ENCODE measurements around the gene RYR2.

RYR2 gene

DNA sequence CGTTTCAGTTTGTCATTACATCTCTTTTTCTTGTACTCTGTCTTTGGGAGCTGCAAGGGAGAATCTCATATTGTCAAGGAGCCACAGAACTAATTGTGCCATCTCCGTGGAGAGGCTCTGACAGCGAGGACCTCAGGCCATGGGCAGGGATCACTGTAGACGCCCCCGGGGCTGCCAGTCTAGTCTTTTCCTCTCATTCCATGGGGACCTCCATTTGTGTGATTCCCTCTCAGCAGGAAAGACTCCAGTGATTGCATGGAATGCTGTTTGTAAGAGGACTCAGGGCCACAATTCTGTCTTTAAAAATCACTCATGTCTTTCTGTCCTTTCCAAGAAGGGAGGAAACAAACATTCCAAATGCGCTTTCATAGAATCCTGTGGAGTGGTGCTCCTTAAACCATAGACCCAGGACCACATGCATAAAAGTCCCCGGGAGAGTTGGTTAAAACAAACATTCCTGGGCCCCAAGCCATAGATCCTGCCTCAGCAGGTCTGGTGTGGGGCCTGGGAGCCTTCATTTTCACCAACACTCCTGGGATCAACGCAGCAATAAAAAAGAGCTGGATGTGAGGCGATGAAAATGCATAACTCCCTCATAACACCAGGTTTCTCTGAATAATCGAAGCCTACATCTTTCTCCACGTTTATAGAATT lies 744.2 kb downstream of the RYR2 start:
- no peaks in the 10 kb centered on the region for H3K36me3 ChIP-seq (ENCODE audit: control insufficient read depth in 1 of 2, insufficient read depth in 2 of 2, low read length in 2 of 2)

DNA sequence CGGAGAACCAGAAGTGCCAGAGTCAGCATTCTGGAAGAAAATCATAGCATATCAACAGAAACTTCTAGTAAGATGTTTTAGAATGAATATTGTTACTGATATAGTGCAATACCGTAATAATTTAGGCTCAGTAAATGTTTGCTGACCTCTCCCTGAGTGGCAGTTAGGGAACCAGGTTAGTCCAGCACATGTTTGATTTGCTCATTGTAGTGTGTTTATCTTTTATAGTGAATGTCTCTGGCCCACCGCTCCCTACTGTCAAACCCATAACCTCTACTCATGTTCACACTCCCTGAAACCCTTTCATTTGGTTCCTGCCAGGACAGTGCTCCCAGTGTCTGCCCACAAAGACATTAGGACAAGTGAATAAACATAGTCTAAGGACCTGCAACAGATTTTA lies 746.1 kb downstream of the RYR2 start:
- Histone ChIP-seq H3K27ac (ENCODE audit: low read depth, low read length) (no peak overlapping the region), H3K9ac (ENCODE audit: low read depth in 1 of 2, low read length in 2 of 2) (no peak overlapping the region), H3K4me1 (ENCODE audit: control insufficient read depth in 1 of 2, insufficient read depth in 2 of 2, low read length in 2 of 2) (peaks cover 0 to 4% of the 10 kb centered on the region in 2 donors), H3K36me3 (ENCODE audit: control insufficient read depth in 1 of 2, insufficient read depth in 2 of 2, low read length in 2 of 2) (no peaks in the 10 kb centered on the region), H3K27me3 (ENCODE audit: control insufficient read depth in 1 of 2, insufficient read depth in 2 of 2, low read length in 2 of 2) (no peaks in the 10 kb centered on the region), H3K4me3 (ENCODE audit: low read depth in 1 of 2, low read length in 2 of 2) (no peak overlapping the region), H3K9me3 (ENCODE audit: control insufficient read depth in 1 of 2, low read length in 2 of 2) (no peaks in the 10 kb centered on the region)

More for the DNA sequence above, 744.2 kb downstream of the RYR2 start:
- Histone ChIP-seq H3K4me1 (ENCODE audit: control insufficient read depth in 1 of 2, insufficient read depth in 2 of 2, low read length in 2 of 2) (no peaks in the 10 kb centered on the region), H3K9ac (ENCODE audit: low read depth in 1 of 2, low read length in 2 of 2) (no peak overlapping the region), H3K27ac (ENCODE audit: low read depth, low read length) (no peak overlapping the region), H3K4me3 (ENCODE audit: low read depth in 1 of 2, low read length in 2 of 2) (no peak overlapping the region), H3K9me3 (ENCODE audit: control insufficient read depth in 1 of 2, low read length in 2 of 2) (no peaks in the 10 kb centered on the region), H3K27me3 (ENCODE audit: control insufficient read depth in 1 of 2, insufficient read depth in 2 of 2, low read length in 2 of 2) (no peaks in the 10 kb centered on the region)

DNA sequence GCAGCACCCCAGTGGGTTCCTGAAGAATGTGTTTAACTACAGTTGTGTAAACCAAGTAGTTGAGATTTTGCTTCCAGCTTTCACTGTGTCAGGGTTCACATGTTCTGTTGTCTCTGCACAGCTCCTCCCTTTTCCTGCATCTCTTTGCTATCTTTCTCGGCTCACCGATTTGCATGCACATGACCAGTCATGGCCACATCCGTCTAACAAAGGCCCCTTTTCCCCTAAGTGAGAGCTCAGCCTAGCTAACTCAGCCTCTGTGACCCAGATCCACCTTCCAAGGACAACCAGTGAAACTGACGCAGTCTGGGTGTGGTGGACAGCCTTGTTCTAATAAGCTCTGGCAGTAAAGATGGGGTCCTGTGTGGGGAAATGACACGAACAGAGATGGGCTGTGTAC lies 747.6 kb downstream of the RYR2 start:
- Histone ChIP-seq H3K27ac (ENCODE audit: low read depth, low read length) (no peak overlapping the region), H3K9ac (ENCODE audit: low read depth in 1 of 2, low read length in 2 of 2) (no peak overlapping the region), H3K36me3 (ENCODE audit: control insufficient read depth in 1 of 2, insufficient read depth in 2 of 2, low read length in 2 of 2) (no peaks in the 10 kb centered on the region), H3K4me3 (ENCODE audit: low read depth in 1 of 2, low read length in 2 of 2) (no peak overlapping the region), H3K27me3 (ENCODE audit: control insufficient read depth in 1 of 2, insufficient read depth in 2 of 2, low read length in 2 of 2) (no peaks in the 10 kb centered on the region), H3K9me3 (ENCODE audit: control insufficient read depth in 1 of 2, low read length in 2 of 2) (no peaks in the 10 kb centered on the region), H3K4me1 (ENCODE audit: control insufficient read depth in 1 of 2, insufficient read depth in 2 of 2, low read length in 2 of 2) (peaks cover 0 to 4% of the 10 kb centered on the region in 2 donors)

DNA sequence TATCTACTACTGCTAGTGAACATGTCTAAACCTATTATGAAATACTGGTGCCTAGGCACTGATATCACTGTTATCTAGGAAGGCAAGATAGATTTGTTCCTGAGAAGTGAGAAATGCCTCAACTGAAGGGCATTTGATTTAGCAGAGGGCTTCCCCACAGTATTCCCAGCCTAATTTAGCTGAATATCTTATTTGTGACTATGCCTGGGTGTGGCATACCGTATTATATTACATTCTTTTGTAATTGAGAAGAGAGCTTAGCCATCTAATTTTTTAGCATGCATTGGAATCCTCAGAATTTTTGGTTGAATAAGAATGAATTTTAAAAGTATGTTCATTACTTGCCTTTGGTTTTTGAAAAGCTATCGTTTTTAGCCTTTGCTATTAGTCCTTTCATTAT lies 749.6 kb downstream of the RYR2 start:
- Histone ChIP-seq H3K9me3 (ENCODE audit: control insufficient read depth in 1 of 2, low read length in 2 of 2) (no peaks in the 10 kb centered on the region), H3K4me3 (ENCODE audit: low read depth in 1 of 2, low read length in 2 of 2) (no peak overlapping the region), H3K27me3 (ENCODE audit: control insufficient read depth in 1 of 2, insufficient read depth in 2 of 2, low read length in 2 of 2) (no peaks in the 10 kb centered on the region), H3K9ac (ENCODE audit: low read depth in 1 of 2, low read length in 2 of 2) (no peak overlapping the region), H3K27ac (ENCODE audit: low read depth, low read length) (no peak overlapping the region), H3K36me3 (ENCODE audit: control insufficient read depth in 1 of 2, insufficient read depth in 2 of 2, low read length in 2 of 2) (no peaks in the 10 kb centered on the region), H3K4me1 (ENCODE audit: control insufficient read depth in 1 of 2, insufficient read depth in 2 of 2, low read length in 2 of 2) (peaks cover 0 to 4% of the 10 kb centered on the region in 2 donors)

DNA sequence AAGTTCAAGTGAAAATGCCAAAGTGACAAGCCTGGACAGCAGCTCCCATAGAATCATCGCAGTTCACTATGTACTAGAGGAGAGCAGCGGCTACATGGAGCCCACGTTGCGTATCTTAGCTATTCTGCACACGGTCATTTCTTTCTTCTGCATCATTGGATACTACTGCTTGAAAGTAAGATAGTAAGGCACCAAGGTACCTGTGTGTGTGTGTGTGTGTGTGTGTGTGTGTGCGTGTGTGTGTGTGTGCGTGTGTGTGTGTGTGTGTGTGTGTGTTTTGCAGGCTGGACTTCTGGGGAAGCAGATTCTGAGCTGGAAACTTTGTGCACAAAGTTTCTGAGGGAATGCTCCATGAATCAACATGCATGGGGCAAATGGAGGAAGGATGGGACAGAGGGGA lies 750.2 kb downstream of the RYR2 start:
- Histone ChIP-seq H3K27ac (ENCODE audit: low read depth, low read length) (no peak overlapping the region), H3K36me3 (ENCODE audit: control insufficient read depth in 1 of 2, insufficient read depth in 2 of 2, low read length in 2 of 2) (no peaks in the 10 kb centered on the region)

DNA sequence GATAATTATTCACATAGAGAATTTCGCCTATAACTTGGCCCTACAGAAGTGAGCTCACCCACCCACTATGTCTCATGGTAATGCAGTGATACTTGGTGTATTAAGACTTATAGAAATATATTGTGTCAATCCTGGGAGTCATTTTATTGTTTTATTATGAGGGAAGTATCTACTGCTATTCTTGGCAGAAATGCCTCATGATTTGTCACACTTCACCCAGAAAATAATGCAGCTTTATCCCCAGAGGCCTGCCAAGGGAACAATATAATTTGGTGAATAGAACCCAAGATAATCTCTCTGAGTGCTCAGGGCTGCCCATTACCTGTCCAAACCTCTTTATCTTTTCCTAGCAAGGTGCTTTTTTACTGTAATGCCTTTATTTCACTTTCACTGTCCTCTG lies 750.7 kb downstream of the RYR2 start:
- H3K36me3 ChIP-seq (ENCODE audit: control insufficient read depth in 1 of 2, insufficient read depth in 2 of 2, low read length in 2 of 2): no peaks in the 10 kb centered on the region
- no peak overlapping the region for H3K27ac ChIP-seq (ENCODE audit: low read depth, low read length)
- H3K9me3 ChIP-seq (ENCODE audit: control insufficient read depth in 1 of 2, low read length in 2 of 2): no peaks in the 10 kb centered on the region
- H3K4me3 ChIP-seq (ENCODE audit: low read depth in 1 of 2, low read length in 2 of 2): no peak overlapping the region
- peaks cover 0 to 4% of the 10 kb centered on the region in 2 donors for H3K4me1 ChIP-seq (ENCODE audit: control insufficient read depth in 1 of 2, insufficient read depth in 2 of 2, low read length in 2 of 2)
- no peak overlapping the region for H3K9ac ChIP-seq (ENCODE audit: low read depth in 1 of 2, low read length in 2 of 2)
- no peaks in the 10 kb centered on the region for H3K27me3 ChIP-seq (ENCODE audit: control insufficient read depth in 1 of 2, insufficient read depth in 2 of 2, low read length in 2 of 2)

More for the DNA sequence above, 750.2 kb downstream of the RYR2 start:
- no peaks in the 10 kb centered on the region for H3K27me3 ChIP-seq (ENCODE audit: control insufficient read depth in 1 of 2, insufficient read depth in 2 of 2, low read length in 2 of 2)
- H3K9ac ChIP-seq (ENCODE audit: low read depth in 1 of 2, low read length in 2 of 2): no peak overlapping the region
- peaks cover 0 to 4% of the 10 kb centered on the region in 2 donors for H3K4me1 ChIP-seq (ENCODE audit: control insufficient read depth in 1 of 2, insufficient read depth in 2 of 2, low read length in 2 of 2)
- H3K4me3 ChIP-seq (ENCODE audit: low read depth in 1 of 2, low read length in 2 of 2): no peak overlapping the region
- no peaks in the 10 kb centered on the region for H3K9me3 ChIP-seq (ENCODE audit: control insufficient read depth in 1 of 2, low read length in 2 of 2)

DNA sequence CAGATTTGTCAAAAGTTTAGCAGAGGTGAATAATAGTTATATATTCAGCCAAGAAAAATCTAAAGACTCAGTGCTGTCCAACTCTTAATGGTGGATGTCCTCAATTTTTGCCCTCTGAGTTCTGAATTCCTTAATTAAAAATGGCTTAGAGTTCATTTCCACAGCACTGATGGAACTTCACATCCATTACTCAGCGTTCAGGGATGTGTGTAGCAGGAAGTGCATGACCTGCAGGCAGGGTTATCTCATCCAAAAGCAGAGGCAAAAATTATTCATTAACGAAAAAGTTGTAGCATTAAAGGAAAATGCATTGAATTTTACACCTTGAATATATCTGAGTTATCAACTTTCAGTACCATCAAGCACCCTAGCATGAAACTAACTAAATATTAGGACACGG lies 752.1 kb downstream of the RYR2 start:
- Histone ChIP-seq H3K9me3 (ENCODE audit: control insufficient read depth in 1 of 2, low read length in 2 of 2) (no peaks in the 10 kb centered on the region), H3K9ac (ENCODE audit: low read depth in 1 of 2, low read length in 2 of 2) (no peak overlapping the region), H3K4me1 (ENCODE audit: control insufficient read depth in 1 of 2, insufficient read depth in 2 of 2, low read length in 2 of 2) (peaks cover 0 to 4% of the 10 kb centered on the region in 2 donors), H3K36me3 (ENCODE audit: control insufficient read depth in 1 of 2, insufficient read depth in 2 of 2, low read length in 2 of 2) (no peaks in the 10 kb centered on the region), H3K27ac (ENCODE audit: low read depth, low read length) (no peak overlapping the region), H3K4me3 (ENCODE audit: low read depth in 1 of 2, low read length in 2 of 2) (no peak overlapping the region), H3K27me3 (ENCODE audit: control insufficient read depth in 1 of 2, insufficient read depth in 2 of 2, low read length in 2 of 2) (no peaks in the 10 kb centered on the region)

DNA sequence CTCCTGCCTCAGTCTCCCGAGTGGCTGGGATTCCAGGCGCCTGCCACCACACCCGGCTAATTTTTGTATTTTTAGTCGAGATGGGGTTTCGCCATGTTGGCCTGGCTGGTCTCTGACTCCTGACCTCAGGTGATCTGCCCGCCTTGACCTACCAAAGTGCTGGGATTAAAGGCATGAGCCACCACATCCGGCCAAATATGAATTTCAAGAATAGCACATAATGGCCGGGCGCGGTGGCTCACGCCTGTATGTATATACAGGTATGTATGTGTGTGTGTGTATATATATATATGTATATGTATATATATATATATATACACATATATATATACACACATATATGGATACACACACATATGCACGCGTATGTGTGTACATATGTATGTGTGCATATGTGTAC lies 753.6 kb downstream of the RYR2 start:
- Histone ChIP-seq H3K36me3 (ENCODE audit: control insufficient read depth in 1 of 2, insufficient read depth in 2 of 2, low read length in 2 of 2) (no peaks in the 10 kb centered on the region), H3K4me1 (ENCODE audit: control insufficient read depth in 1 of 2, insufficient read depth in 2 of 2, low read length in 2 of 2) (peaks cover 0 to 4% of the 10 kb centered on the region in 2 donors), H3K27me3 (ENCODE audit: control insufficient read depth in 1 of 2, insufficient read depth in 2 of 2, low read length in 2 of 2) (no peaks in the 10 kb centered on the region), H3K9ac (ENCODE audit: low read depth in 1 of 2, low read length in 2 of 2) (no peak overlapping the region), H3K4me3 (ENCODE audit: low read depth in 1 of 2, low read length in 2 of 2) (no peak overlapping the region), H3K9me3 (ENCODE audit: control insufficient read depth in 1 of 2, low read length in 2 of 2) (no peaks in the 10 kb centered on the region), H3K27ac (ENCODE audit: low read depth, low read length) (no peak overlapping the region)

DNA sequence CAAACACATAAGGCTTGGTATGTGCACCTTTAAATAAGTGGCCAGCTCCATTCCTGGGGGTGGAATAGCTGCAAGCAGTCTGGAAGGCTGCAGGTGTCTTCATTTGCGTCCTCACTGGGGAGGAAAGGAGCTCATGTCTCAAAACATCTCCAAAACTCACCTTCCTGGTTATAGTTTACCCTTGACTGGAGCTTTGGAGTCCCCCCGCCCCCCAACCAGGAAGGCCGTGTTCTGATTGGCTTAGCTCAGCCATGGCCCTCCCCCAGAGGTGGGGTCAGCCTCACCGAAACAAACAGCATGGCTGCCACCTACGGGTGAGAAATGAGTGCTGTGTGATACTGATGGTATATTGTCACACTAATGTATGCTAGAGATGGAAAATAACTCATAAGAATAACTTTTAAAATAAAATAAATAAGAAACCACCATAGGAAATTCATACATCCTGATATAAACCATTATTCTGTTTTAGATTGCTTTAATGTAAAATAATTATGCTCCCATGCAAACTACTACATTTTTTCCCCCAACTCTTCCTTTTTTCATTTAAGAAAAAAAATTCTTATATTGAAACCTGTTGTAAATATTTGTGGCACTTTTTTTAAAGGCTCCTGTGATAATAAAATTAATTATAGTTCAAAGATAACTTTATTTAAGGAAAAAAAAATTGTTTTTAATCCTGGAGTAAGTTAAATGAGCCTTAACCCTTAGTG lies 757.9 kb downstream of the RYR2 start:
- no peaks in the 10 kb centered on the region for H3K4me1 ChIP-seq (ENCODE audit: control insufficient read depth in 1 of 2, insufficient read depth in 2 of 2, low read length in 2 of 2)
- H3K4me3 ChIP-seq (ENCODE audit: low read depth in 1 of 2, low read length in 2 of 2): peak overlapping the region in 1 of 2 donors; percentile 38
- H3K9ac ChIP-seq (ENCODE audit: low read depth in 1 of 2, low read length in 2 of 2): no peak overlapping the region
- H3K27ac ChIP-seq (ENCODE audit: low read depth, low read length): no peak overlapping the region
- H3K27me3 ChIP-seq (ENCODE audit: control insufficient read depth in 1 of 2, insufficient read depth in 2 of 2, low read length in 2 of 2): no peaks in the 10 kb centered on the region
- H3K36me3 ChIP-seq (ENCODE audit: control insufficient read depth in 1 of 2, insufficient read depth in 2 of 2, low read length in 2 of 2): no peaks in the 10 kb centered on the region
- no peaks in the 10 kb centered on the region for H3K9me3 ChIP-seq (ENCODE audit: control insufficient read depth in 1 of 2, low read length in 2 of 2)

DNA sequence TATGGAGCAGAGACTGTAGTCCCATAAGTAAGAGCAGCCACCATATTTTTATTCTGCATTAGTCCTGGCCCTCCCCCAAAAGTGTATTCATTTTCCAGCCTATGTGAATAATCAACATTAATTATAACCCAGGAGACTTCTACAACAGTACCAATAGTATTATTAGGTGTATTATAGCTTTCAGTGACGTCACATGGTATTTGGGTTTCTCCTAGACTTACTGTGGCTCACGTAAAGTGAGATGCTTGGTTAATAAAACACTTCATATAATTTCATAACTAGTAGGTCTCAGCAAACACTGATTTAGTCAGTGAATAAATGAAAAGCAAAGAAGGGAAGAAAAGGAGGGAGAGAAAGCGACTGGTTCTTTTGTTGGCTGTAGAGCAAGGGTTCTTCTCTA lies 762.5 kb downstream of the RYR2 start:
- H3K4me1 ChIP-seq (ENCODE audit: control insufficient read depth in 1 of 2, insufficient read depth in 2 of 2, low read length in 2 of 2): no peaks in the 10 kb centered on the region
- no peaks in the 10 kb centered on the region for H3K36me3 ChIP-seq (ENCODE audit: control insufficient read depth in 1 of 2, insufficient read depth in 2 of 2, low read length in 2 of 2)
- H3K9ac ChIP-seq (ENCODE audit: low read depth in 1 of 2, low read length in 2 of 2): no peak overlapping the region
- no peaks in the 10 kb centered on the region for H3K27me3 ChIP-seq (ENCODE audit: control insufficient read depth in 1 of 2, insufficient read depth in 2 of 2, low read length in 2 of 2)
- no peak overlapping the region for H3K4me3 ChIP-seq (ENCODE audit: low read depth in 1 of 2, low read length in 2 of 2)
- no peak overlapping the region for H3K27ac ChIP-seq (ENCODE audit: low read depth, low read length)
- H3K9me3 ChIP-seq (ENCODE audit: control insufficient read depth in 1 of 2, low read length in 2 of 2): no peaks in the 10 kb centered on the region
